ENCODE results near the gene GEMIN5. TPM values are rescaled to one million over a fixed set of nuclear protein-coding genes. Genes with fewer than 3 reads are reported as not detected.
"Not testable (repeated sequence)": the region's sequence is repeated elsewhere in the genome, so short reads cannot be mapped to it uniquely, and the experiment has no call there.

Gene GEMIN5
- total RNA-seq, 2 experiments from 2014 or later, result 41.9 to 44.8 TPM

DNA sequence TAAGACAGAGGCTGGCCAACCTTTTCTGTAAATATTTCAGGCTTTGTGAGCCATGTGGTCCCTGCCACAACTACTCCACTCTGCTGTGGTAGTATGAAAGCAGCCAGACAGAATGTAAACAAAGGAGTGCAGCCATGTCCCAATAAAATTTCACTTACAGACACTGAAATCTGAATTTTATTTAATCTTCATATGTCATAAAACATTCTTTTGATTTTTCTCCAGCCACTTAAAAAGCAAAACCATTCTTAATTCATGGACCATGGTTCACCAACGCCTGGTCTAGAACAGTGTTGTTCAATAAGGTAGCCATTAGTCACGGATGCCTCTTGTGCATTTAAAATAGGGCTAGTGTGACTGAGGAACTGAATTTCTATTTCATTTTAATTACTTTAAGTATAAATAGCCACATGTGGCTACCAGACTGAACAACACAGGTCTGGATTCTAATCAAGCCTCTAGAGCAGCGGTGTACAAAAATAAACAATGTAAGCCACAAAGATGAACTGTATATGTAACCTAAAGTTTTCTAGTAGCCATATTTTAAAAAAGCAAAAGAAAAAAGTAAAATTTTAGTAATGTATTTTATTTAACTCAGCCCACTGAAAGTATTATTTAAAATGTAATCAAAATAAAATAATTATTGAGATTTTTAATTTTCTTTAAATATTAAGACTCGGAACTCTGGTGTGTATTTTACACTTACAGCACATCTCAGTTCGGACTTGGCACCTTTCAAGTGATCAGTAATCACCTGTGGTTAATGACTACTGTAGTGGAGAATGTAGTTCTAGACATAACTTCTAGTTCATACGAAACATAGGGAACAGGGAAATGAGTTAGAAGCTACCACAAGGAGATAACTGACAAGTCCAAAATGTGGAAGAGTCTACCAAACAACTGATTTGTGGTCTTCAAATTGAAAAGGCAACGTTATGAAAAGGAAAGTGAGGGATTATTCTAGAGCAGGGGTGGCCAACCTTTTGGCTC lies 14.3 kb downstream of the GEMIN5 start:
- Mint-ChIP-seq H3K4me3 (no peak overlapping the region), H3K9me3 (no peaks in the 10 kb centered on the region), H3K4me1 (no peaks in the 10 kb centered on the region), H3K27me3 (no peaks in the 10 kb centered on the region), H3K27ac (no peak overlapping the region), H3K36me3 (peaks cover 26% of the 10 kb centered on the region)
- no peak for DNase-seq

DNA sequence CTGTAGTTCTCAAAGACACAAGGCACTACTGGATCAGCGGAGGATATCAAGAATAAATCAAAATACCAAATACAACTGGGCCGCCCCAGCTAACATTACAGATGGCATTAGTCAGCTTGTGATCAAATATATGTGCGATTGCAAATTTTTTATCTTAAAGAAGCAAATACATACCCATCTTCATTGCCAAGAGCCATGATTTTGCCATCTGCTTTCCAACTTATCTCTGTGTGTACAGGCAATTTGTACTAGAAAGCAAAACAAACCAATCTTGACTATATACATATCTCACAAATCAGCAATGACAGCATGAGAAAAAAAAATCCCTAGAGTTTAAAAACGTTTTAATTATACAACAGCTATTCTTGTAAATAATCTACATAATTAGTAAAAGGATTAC lies 20.3 kb downstream of the GEMIN5 start:
- H3K36me3 Mint-ChIP-seq, result peaks cover 18% of the 10 kb centered on the region
- no peak for DNase-seq

DNA sequence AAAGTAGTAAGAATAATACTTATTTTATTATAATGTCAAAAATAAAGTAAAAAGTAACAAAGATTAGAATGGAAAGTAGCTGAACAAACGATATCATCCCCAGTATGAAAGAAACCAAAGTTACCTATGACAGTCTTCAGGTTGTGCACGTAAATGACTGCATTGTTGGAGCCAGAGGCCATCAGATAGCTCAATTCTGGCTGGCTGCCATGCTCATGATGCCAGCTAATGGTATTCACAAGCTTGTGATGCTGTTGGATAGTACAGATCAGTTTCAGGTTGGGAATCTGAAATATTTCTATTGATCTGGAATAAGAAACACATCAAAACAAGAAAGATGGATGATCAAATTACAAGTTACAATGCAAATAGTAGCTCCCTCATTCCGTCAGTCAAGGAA lies 21.1 kb downstream of the GEMIN5 start:
- H3K4me3 Mint-ChIP-seq, result no peak overlapping the region
- H3K36me3 Mint-ChIP-seq, result peaks cover 21% of the 10 kb centered on the region
- no peaks in the 10 kb centered on the region for H3K27me3 Mint-ChIP-seq
- DNase-seq, result no peak
- H3K9me3 Mint-ChIP-seq, result no peaks in the 10 kb centered on the region
- no peak overlapping the region for H3K27ac Mint-ChIP-seq
- no peaks in the 10 kb centered on the region for H3K4me1 Mint-ChIP-seq

More for the DNA sequence above, 20.3 kb downstream of the GEMIN5 start:
- Mint-ChIP-seq H3K4me1 (no peaks in the 10 kb centered on the region), H3K9me3 (no peaks in the 10 kb centered on the region), H3K27ac (no peak overlapping the region), H3K4me3 (no peak overlapping the region), H3K27me3 (no peaks in the 10 kb centered on the region)

DNA sequence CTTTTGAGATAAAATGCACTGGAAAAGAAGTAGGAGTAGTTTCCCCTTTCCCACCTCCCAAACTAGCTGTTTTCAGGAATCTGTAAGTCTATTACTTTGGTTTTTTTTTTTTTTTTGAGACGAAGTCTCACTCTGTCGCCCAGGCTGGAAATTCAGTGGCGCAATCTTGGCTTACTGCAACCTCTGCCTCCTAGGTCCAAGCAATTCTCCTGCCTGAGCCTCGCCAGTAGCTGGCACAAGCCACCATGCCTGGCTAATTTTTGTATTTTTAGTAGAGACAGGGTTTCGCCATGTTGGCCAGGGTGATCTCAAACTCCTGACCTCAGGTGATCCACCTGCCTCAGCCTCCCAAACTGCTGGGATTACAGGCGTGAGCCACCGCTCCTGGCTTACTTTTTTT lies 32.4 kb downstream of the GEMIN5 start:
- not testable (repeated sequence) for H3K4me3 Mint-ChIP-seq, H3K4me1 Mint-ChIP-seq, H3K27ac Mint-ChIP-seq, H3K27me3 Mint-ChIP-seq, DNase-seq, H3K9me3 Mint-ChIP-seq
- H3K36me3 Mint-ChIP-seq, result peaks cover 14% of the 10 kb centered on the region

DNA sequence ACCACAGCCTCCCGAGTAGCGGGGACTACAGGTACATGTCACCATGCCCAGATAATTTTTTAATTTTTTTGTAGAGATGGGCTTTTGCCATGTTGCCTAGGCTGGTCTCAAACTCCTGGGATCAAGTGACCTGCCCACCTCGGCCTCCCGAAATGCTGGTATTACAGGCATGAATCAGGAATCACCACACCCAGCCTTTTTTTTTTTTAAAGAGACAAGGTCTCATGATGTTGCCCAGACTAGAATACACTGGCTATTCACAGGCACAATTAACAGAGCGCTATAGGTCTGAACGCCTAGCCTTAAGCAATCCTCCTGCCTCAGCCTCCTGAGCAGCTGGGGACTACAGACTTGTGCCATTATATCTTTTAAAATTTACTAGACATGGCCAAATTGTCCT lies 36.1 kb downstream of the GEMIN5 start:
- no peak for DNase-seq
- Mint-ChIP-seq H3K36me3 (peaks cover 16% of the 10 kb centered on the region), H3K4me1 (no peaks in the 10 kb centered on the region), H3K9me3 (no peaks in the 10 kb centered on the region), H3K27ac (no peak overlapping the region), H3K4me3 (no peak overlapping the region), H3K27me3 (no peaks in the 10 kb centered on the region)

DNA sequence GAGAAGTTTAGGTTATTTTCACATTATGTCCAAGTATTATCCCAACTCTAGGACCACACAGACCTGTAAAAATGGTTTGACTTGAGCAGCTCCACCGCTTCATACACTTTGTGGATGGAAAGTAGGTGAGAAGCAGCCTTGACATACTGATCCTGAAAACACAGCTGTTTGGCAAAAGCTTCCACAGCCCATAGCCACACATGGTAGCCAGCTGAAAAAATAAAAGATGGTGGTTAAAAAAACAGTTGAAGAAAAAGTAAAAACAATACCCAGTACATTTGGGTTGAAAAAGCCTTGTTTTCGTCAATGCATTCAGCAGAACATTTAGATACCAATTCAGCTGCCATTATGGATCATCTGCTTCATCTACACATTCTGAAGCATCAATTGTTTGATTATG lies 36.7 kb downstream of the GEMIN5 start:
- Mint-ChIP-seq H3K27me3 (no peaks in the 10 kb centered on the region), H3K36me3 (peaks cover 16% of the 10 kb centered on the region), H3K4me1 (no peaks in the 10 kb centered on the region), H3K4me3 (no peak overlapping the region), H3K9me3 (no peaks in the 10 kb centered on the region), H3K27ac (no peak overlapping the region)
- no peak for DNase-seq

DNA sequence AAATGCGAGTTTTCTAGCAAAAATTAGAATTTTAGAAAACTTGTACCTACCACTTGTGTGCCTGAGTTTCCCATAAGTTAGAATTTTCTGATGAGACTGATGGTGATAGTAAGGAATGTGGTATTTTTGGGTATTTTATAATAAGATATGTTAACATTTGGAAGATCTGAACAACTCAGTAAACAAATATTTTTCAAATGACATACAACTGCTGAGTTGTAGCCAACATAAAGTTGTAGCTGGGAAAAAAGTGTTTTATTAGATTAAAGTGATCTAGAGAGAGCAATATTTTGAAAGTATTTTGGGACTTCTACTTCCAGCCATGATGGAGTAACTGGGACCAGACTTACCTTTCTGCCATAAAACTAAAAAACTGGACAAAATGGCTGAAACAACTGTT lies 37.9 kb downstream of the GEMIN5 start:
- Mint-ChIP-seq H3K4me3 (no peak overlapping the region), H3K36me3 (peaks cover 16% of the 10 kb centered on the region), H3K27ac (no peak overlapping the region), H3K27me3 (no peaks in the 10 kb centered on the region), H3K4me1 (no peaks in the 10 kb centered on the region), H3K9me3 (no peaks in the 10 kb centered on the region)
- DNase-seq, result no peak

DNA sequence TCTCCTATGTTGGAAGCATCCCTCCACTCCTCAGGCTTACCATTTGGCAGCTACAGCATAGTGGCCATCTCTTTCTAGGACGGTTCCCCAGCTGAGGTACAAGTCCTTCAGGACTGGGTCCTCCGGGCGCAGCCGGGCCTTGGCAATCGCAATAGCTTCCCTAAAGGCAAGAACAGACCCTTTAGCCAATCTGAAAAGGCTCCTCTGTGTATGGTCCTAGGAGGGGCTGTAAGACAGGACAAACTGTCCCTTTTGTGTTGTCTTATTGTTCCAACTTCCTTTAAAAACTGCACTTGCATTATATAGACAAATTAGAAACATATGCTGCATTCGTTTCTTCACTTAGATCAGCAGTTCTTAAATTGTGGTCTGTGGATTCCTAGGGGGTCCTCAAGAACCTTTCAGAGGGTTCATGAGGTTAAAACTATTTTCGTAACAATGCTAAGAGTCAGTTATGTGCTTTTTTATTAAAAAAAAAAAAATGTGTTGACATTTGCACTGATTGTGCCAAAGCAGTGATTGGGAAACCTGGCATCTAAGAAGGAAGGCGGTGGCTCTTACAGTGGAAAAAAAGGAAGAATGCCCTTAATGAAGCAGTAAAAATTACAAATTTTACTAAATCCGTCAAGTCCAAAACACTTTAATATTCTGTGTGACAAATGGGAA lies 38.7 kb downstream of the GEMIN5 start:
- Mint-ChIP-seq H3K27ac (no peak overlapping the region), H3K4me1 (no peaks in the 10 kb centered on the region), H3K36me3 (peaks cover 16% of the 10 kb centered on the region), H3K4me3 (no peak overlapping the region), H3K9me3 (no peaks in the 10 kb centered on the region), H3K27me3 (no peaks in the 10 kb centered on the region)
- no peak for DNase-seq

DNA sequence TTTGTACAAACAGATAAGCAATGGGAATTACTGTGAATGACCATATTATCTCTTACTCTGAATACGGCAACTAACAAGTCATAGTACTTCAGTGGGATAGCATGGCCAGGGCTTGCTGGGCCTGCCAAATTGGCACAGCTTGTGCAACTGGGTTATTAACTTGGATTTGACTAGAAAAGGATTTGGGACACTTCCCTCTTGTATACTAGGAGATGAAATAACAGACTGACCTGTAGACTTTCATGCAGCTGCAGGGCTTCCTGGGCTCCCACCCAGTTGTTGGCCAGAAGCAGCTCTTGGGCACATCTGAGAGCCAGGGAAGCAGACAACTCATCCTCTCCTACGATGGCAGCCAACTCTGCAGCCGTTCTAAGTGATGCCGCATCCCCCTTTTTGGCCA lies 39.8 kb downstream of the GEMIN5 start:
- Mint-ChIP-seq H3K36me3 (peaks cover 19% of the 10 kb centered on the region), H3K4me1 (no peaks in the 10 kb centered on the region)

DNA sequence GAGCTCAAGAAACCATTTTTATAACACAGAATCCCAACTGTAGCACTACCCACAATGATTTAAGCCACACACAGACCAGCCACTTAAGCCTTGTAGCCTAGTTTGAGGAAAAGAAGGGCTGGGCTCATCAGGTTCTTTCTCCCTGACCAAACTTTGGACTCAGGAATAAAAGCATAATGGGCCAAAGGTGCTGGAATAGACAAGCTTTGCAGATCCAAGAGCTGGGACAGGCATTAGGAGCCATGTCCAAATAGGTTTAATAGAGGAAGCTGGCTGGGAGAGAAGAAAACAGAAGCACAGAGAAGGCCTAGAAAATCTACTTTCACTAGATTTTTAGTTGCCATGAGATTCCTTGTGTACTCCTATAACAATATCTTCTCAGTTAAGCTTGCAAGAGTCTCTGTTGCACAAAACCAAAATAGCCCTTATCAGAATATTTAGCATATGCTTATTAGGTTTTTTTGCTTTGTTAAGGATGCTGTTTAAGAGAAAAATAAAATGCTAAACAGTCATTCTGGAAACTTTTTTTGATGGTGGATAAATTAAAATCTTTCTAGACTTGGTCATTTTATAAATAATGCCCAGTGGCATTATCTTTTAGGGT lies 41.3 kb downstream of the GEMIN5 start:
- Mint-ChIP-seq H3K27ac (no peak overlapping the region), H3K4me1 (no peaks in the 10 kb centered on the region), H3K36me3 (peaks cover 17% of the 10 kb centered on the region)

More for the DNA sequence above, 39.8 kb downstream of the GEMIN5 start:
- H3K9me3 Mint-ChIP-seq, result no peaks in the 10 kb centered on the region
- no peak for DNase-seq
- H3K27ac Mint-ChIP-seq, result no peak overlapping the region
- no peak overlapping the region for H3K4me3 Mint-ChIP-seq
- H3K27me3 Mint-ChIP-seq, result no peaks in the 10 kb centered on the region

DNA sequence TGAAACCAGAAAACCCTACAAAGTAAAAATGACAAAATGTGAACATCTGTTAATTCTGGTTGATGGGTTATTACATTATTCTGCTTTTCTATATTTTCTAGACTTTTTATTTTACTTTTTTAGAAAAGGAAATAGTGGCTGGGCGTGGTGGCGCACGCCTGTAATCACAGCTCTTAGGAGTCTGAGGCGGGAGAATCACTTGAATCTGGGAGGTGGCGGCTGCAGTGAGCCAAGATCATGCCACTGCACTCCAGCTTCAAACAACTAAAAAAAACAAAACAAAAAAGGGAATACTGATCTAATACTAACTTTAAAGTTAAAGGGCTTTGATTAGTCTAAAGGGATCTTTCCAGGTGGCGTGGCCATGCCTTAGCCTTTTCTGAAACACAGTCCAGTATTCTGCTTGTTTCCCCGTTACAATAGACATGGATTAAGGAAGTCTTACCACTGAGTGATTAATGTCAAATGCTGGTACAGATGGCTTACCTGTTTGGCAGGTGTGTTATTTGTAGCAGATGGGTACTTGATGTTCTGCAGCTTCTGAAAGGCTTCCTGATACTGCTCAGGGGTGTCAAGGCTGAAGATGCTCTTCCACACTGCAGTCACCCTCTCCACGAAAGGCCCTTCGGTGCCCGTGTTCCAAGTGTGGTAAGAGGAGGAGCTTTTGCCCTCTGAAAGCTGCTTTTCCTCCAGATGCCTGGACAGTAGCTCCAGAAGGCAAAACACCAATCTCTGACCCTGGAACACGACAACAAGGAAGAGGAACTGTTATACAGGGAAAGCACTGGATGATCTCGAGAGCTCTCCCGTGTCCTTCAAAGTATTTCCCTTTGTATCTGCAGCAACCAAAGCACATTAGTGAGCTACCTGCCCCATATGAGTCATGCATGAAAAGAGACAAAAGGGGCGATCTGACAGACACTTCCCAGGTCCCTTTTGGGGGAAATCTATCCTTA lies 42.1 kb downstream of the GEMIN5 start:
- H3K4me1 Mint-ChIP-seq, result no peaks in the 10 kb centered on the region
- H3K27me3 Mint-ChIP-seq, result no peaks in the 10 kb centered on the region
- no peaks in the 10 kb centered on the region for H3K9me3 Mint-ChIP-seq
- no peak overlapping the region for H3K4me3 Mint-ChIP-seq
- peaks cover 22% of the 10 kb centered on the region for H3K36me3 Mint-ChIP-seq
- H3K27ac Mint-ChIP-seq, result no peak overlapping the region
- no peak for DNase-seq

More for the DNA sequence above, 41.3 kb downstream of the GEMIN5 start:
- no peak for DNase-seq
- H3K4me3 Mint-ChIP-seq, result no peak overlapping the region
- no peaks in the 10 kb centered on the region for H3K9me3 Mint-ChIP-seq
- H3K27me3 Mint-ChIP-seq, result no peaks in the 10 kb centered on the region

DNA sequence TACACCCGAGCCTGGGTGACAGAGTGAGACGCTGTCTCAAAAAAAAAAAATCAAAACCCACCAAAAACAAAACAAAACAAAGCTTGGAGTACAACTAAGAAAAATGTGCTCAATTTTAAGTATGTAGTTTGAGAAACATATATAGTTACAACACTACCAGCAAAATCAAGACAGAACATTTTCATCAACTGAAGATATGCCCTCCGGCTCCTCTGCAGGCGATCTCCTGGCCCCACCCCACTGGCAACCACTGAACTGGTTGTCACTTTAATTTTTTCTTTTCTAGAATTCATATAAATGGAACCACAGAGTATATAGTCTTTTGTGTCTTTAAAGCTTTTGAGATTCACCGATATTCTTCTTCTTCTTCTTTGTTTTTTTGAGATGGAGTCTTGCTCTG lies 44.6 kb downstream of the GEMIN5 start:
- H3K9me3 Mint-ChIP-seq, result peaks cover under 1% of the 10 kb centered on the region
- peaks cover 36% of the 10 kb centered on the region for H3K36me3 Mint-ChIP-seq
- no peak overlapping the region for H3K27ac Mint-ChIP-seq
- no peaks in the 10 kb centered on the region for H3K27me3 Mint-ChIP-seq
- H3K4me1 Mint-ChIP-seq, result no peaks in the 10 kb centered on the region
- no peak for DNase-seq
- no peak overlapping the region for H3K4me3 Mint-ChIP-seq

DNA sequence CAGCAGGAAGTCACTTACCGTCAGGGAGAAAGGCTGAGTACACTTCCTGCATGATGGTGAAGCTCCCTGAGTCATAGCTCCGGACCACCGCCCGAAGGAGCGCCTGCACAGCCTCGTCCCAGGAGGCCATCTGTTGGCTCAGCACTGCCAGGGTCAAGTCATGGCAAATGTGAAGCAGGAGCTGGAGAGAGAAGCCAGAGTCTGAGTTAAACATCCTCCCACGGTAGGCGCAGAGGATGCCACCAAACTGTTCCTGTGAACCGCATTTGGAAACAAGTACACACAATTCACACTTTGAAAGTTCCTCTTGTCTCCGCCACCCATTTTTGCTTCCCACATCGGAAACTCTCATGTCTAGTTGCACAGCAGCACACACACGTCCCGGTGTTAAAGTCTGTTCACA lies 45.6 kb downstream of the GEMIN5 start:
- H3K4me3 Mint-ChIP-seq, result no peak overlapping the region
- no peak for DNase-seq
- no peaks in the 10 kb centered on the region for H3K27me3 Mint-ChIP-seq
- H3K27ac Mint-ChIP-seq, result no peak overlapping the region
- H3K9me3 Mint-ChIP-seq, result peaks cover 7% of the 10 kb centered on the region
- peaks cover 43% of the 10 kb centered on the region for H3K36me3 Mint-ChIP-seq
- no peaks in the 10 kb centered on the region for H3K4me1 Mint-ChIP-seq

DNA sequence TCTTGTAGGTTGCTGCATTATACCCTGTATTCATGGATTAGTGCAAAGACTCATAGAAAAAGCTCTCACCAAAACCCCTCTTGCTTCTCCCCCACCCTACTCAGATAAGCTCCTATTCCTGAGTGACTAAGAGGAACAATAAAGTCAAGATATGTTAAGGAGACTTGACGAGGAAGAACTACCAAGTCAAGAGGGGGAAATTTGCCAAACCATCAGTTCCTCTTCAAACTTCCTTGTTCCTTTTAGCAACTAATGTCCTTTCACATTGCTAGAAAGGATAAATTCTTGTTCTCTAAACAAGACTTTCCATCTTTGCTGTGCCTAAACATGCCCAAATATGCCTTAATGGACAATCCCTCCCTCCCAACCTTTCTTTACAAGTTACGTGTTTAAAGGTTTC lies 52.6 kb downstream of the GEMIN5 start:
- Mint-ChIP-seq H3K27me3 (no peaks in the 10 kb centered on the region), H3K4me3 (no peak overlapping the region), H3K4me1 (no peaks in the 10 kb centered on the region), H3K27ac (no peak overlapping the region), H3K36me3 (peaks cover 92% of the 10 kb centered on the region), H3K9me3 (peaks cover 32% of the 10 kb centered on the region)
- no peak for DNase-seq

Measured in activated naive CD8-positive, alpha-beta T cell treated with anti-CD3 and anti-CD28 coated beads for 36 hours (primary cell).